Upper lobe of left lung (tissue), 6 donors: Measurements from ENCODE around the gene GEMIN7. TPM values are rescaled to one million over a fixed set of nuclear protein-coding genes. Genes with fewer than 3 reads are reported as not detected.

ENCODE experiments used
- ATAC-seq, 2 donors: fragments of 200-7000 bp; cut with Tn5 transposase; one replicate each; pipeline ENCODE4 v1.9.1; 2022; ENCODE audit warnings: mild to moderate bottlenecking in 2 of 2, moderate library complexity in 2 of 2; ENCODE audit not compliant: low FRiP score in 2 of 2
- DNase-seq, 2 donors: peaks; one replicate each; pipeline ENCODE4 v3.0.0-alpha.2; 2019 to 2020
- H3K27ac ChIP-seq, 4 donors: fragments of 200-600 bp; sonication (generic); one replicate each; pipeline ENCODE4 v1.5.1; 2016 to 2019
- H3K27me3 ChIP-seq, 4 donors: fragments of 200-600 bp; sonication (generic); one replicate each; pipeline ENCODE4 v1.5.1; 2017 to 2019
- H3K36me3 ChIP-seq, 4 donors: fragments of 200-600 bp; sonication (generic); one replicate each; pipeline ENCODE4 v1.5.1; 2016 to 2019
- H3K4me1 ChIP-seq, 4 donors: fragments of 200-600 bp; sonication (generic); one replicate each; pipeline ENCODE4 v1.5.1; 2018 to 2019
- H3K4me3 ChIP-seq, 4 donors: fragments of 200-600 bp; sonication (generic); one replicate each; pipeline ENCODE4 v1.5.1; 2017 to 2019; ENCODE audit warnings: mild to moderate bottlenecking in 2 of 4, moderate library complexity in 1 of 4
- H3K9me3 ChIP-seq, 4 donors: fragments of 200-600 bp; sonication (generic); one replicate each; pipeline ENCODE4 v1.5.1; 2018 to 2019
- EP300 ChIP-seq, 4 donors: sonication (generic); formaldehyde crosslinking; IDR thresholded peaks; one replicate each; pipeline ENCODE4 v1.5.1; 2017; ENCODE audit warnings: antibody characterized with exemption in 4 of 4, control low read depth in 2 of 4
- POLR2A ChIP-seq, 4 donors: fragments of 450-650 bp; IDR thresholded peaks; one replicate each; pipeline ENCODE4 v1.5.1; 2016 to 2017; ENCODE audit warnings: antibody characterized with exemption in 4 of 4, mild to moderate bottlenecking in 2 of 4
- POLR2AphosphoS5 ChIP-seq, 2 donors: sonication (generic); formaldehyde crosslinking; IDR thresholded peaks; one replicate each; pipeline ENCODE4 v1.5.1; 2017; ENCODE audit warnings: antibody characterized with exemption in 2 of 2
- WGBS, 2 donors: methylation state at CpG; one replicate each; pipeline ENCODE4 v1.1.5; 2017 to 2018; 5-methylcytosine and 5-hydroxymethylcytosine counted together
- total RNA-seq, 6 donors: library from RNA; depleted of rRNA in 4 of 6; stranded (reverse); fragments of >200 nt in 4 of 6; gene quantifications; one replicate each; pipeline versions ENCODE4 v1.1.0 to v1.2.1, GENCODE V29; 2016 to 2021
- TF ChIP-seq, protein P1 (sequence below), 6 experiments: fragments of 450-650 bp in 4 of 6; fragments of 200-600 bp in 2 of 6; sonication (generic) in 2 of 6; IDR thresholded peaks; one replicate each; pipeline ENCODE4 v1.5.1; 2016 to 2019; ENCODE audit warnings: antibody characterized with exemption in 6 of 6
- donor health status: DM: no; HTN: no; CAD: no; lungs with moderate emphysema.
- donor health status: DM: no; HTN: yes; CAD: no; lungs with severe emphysema.

The GEMIN7 gene
- total RNA-seq, 6 donors from 2014 or later = 8.1 to 24.2 (median 13.5) TPM

DNA sequence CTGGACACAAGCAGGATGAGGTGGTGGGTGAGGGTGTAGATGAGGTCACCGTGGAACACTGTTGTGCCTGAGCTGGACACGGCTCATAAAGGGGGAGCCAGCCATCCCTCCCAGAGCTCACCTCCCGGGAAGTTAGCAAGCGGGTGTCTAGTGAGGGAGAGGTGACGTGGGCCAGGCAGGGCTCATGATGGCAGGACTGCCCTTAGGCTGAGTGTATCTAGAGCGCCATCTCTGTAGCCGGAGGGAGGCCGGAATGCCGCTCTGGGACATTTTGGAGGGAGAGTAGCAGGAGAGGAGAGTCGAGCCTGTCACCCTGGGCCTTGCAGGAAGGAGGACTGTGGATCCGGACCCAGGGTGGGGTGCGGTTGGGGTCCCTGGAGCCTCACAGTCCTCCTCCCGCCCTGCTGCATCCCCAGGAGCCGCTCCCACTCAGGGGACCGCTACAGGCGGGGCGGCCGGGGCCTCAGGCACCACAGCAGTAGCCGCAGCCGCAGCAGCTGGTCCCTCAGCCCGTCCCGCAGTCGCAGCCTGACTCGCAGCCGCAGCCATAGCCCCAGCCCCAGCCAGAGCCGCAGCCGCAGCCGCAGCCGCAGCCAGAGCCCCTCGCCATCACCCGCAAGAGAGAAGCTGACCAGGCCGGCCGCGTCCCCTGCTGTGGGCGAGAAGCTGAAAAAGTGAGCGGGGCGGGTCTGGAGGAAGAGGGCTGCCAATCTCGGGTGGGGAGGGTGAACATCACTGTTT is 12.0 kb upstream of the GEMIN7 start:
- peaks cover 36 to 100% (median 94%) of the 10 kb centered on the region in 4 donors for H3K36me3 ChIP-seq

DNA sequence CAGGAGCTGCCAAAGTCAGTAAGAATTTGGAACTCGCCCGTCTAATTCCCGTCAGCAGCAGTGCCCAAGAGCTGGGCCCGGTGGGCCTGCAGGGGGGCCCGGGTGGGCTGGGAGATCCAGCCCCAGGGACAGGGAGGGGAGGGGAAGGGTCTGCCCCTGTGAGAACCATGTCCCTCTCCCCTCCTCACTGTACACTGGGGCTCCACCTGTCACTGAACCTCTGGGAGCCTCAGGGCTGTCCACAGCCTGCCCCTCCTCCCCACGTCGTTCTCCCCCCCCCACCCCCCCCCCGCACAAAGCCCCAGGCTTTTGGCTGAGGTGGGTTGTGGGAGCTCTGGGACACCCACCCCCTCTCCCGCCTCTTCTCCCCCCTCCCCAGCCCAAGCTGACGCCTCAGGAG is 11.0 kb upstream of the GEMIN7 start:
- peaks cover 36 to 95% (median 87%) of the 10 kb centered on the region in 4 donors for H3K36me3 ChIP-seq
- H3K27ac ChIP-seq = no peak overlapping the region
- H3K9me3 ChIP-seq = no peaks in the 10 kb centered on the region
- no peak for DNase-seq
- 98% methylated on average over 10 of the region's 10 CpGs; no CpG with 5 or more reads in 1 of the 2 donors for WGBS, 2 donors
- no peak for ATAC-seq
- no peaks in the 10 kb centered on the region for H3K27me3 ChIP-seq
- H3K4me3 ChIP-seq = no peak overlapping the region
- peaks cover 0 to 9% (median 5%) of the 10 kb centered on the region in 4 donors for H3K4me1 ChIP-seq
- no peak for TF ChIP-seq POLR2AphosphoS5 (IDR thresholded peaks at IDR 0.05)

More for the DNA sequence above, 12.0 kb upstream of the GEMIN7 start:
- no peaks in the 10 kb centered on the region for H3K9me3 ChIP-seq
- H3K27ac ChIP-seq = no peak overlapping the region
- WGBS, 2 donors = 95 to 96% methylated on average over 17 to 37 of the region's 38 CpGs
- ATAC-seq (no peak), DNase-seq (peak in 1 of 2 donors; percentile 78)
- TF ChIP-seq POLR2A (IDR thresholded peaks at IDR 0.05) = no peak
- TF ChIP-seq EP300 (IDR thresholded peaks at IDR 0.05) = no peak
- no peaks in the 10 kb centered on the region for H3K27me3 ChIP-seq
- H3K4me1 ChIP-seq = peaks cover 0 to 5% (median 1%) of the 10 kb centered on the region in 4 donors
- no peak overlapping the region for H3K4me3 ChIP-seq

DNA sequence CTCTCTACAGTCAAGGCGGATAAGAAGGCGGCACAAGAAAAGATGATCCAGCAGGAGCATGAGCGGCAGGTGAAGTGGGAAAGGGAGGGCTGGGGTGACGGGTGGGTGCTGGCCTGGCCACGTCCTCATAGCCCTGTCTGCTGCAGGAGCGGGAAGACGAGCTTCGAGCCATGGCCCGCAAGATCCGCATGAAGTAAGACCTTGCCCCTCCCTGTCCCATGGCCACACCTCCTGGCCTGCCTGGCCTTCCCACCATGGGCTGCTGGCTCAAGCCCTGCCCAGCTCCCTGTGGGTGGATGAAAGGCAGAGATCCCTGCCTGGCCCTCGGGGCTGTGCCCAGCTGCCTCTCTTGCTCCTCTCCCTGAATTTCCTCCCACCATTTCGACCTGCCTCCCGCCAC is 10.0 kb upstream of the GEMIN7 start:
- H3K4me1 ChIP-seq = peaks cover 0 to 9% (median 5%) of the 10 kb centered on the region in 4 donors
- WGBS, 2 donors = 77 to 79% methylated on average over 13 of the region's 13 CpGs
- DNase-seq = peak in 1 of 2 donors; percentile 60
- peak in 1 of 2 donors; percentile 44 for ATAC-seq
- peaks cover 30 to 85% (median 78%) of the 10 kb centered on the region in 4 donors for H3K36me3 ChIP-seq
- no peaks in the 10 kb centered on the region for H3K9me3 ChIP-seq
- TF ChIP-seq, protein P1, sequence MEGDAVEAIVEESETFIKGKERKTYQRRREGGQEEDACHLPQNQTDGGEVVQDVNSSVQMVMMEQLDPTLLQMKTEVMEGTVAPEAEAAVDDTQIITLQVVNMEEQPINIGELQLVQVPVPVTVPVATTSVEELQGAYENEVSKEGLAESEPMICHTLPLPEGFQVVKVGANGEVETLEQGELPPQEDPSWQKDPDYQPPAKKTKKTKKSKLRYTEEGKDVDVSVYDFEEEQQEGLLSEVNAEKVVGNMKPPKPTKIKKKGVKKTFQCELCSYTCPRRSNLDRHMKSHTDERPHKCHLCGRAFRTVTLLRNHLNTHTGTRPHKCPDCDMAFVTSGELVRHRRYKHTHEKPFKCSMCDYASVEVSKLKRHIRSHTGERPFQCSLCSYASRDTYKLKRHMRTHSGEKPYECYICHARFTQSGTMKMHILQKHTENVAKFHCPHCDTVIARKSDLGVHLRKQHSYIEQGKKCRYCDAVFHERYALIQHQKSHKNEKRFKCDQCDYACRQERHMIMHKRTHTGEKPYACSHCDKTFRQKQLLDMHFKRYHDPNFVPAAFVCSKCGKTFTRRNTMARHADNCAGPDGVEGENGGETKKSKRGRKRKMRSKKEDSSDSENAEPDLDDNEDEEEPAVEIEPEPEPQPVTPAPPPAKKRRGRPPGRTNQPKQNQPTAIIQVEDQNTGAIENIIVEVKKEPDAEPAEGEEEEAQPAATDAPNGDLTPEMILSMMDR (IDR thresholded peaks at IDR 0.05) = no peak
- TF ChIP-seq POLR2A (IDR thresholded peaks at IDR 0.05) = no peak
- no peak overlapping the region for H3K4me3 ChIP-seq
- no peak overlapping the region for H3K27ac ChIP-seq
- H3K27me3 ChIP-seq = no peaks in the 10 kb centered on the region

DNA sequence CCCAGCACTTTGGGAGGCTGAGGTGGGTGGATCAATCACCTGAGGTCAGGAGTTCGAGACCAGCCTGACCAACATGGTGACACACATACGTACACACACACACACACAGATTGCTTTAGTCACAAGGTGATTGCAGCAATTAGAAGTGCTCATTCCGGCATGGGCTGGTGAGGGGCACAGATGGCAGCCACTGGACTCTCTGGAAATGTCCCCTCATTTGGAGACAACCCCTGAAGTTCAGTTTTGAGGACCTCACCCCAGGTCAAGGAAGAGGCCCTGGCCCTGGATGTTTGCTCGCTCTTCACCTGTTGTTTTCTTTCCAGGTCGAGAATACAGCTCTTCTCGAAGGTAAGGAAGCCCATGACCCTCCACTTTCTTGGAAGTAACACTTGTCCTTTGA is 8.8 kb upstream of the GEMIN7 start:
- Histone ChIP-seq H3K9me3 (no peaks in the 10 kb centered on the region), H3K27ac (no peak overlapping the region), H3K27me3 (no peaks in the 10 kb centered on the region), H3K4me1 (peaks cover 6 to 16% (median 12%) of the 10 kb centered on the region in 4 donors), H3K4me3 (no peak overlapping the region), H3K36me3 (peaks cover 24 to 74% (median 67%) of the 10 kb centered on the region in 4 donors)
- ATAC-seq = no peak
- TF ChIP-seq, protein P1 (IDR thresholded peaks at IDR 0.05) = no peak
- TF ChIP-seq POLR2AphosphoS5 (IDR thresholded peaks at IDR 0.05) = no peak
- TF ChIP-seq POLR2A (IDR thresholded peaks at IDR 0.05) = no peak
- TF ChIP-seq EP300 (IDR thresholded peaks at IDR 0.05) = no peak
- DNase-seq = no peak
- 88 to 92% methylated on average over 5 to 6 of the region's 6 CpGs for WGBS, 2 donors

DNA sequence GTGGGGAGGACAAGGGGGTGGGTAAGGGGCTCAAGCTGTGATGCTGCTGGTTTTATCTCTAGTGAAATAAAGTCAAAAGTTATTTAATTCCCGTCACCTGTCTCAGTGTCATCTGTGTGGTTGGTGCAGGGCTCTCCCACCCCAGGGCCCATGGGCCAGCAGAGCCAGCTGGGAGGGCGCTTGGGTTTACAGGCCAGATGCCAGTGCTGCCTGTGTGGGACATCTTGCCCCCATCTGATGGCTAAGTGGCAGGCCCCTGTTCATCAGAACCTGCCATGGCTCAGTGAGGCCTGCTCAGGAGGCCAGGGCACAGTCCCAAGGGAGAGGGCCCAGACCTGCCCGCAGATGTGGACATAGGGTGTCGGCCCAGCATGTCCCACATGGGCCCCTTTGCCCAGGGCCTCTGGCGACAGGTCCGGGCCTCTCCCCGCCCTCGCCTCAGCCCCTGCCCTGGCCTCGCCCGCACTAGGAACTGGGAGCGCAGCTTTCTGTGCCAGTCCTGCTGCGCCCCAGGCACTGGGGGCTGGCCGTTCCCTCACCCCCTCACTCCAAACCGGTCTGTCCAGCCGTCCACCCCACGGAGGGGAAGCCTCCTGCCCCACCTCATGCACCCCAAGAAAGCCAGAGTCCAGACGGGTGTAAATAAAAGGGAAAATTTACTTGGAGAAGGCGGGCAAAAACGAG is 8.1 kb upstream of the GEMIN7 start:
- 58 to 79% methylated on average over 8 to 18 of the region's 19 CpGs for WGBS, 2 donors
- no peak overlapping the region for H3K4me3 ChIP-seq
- DNase-seq (peak in 1 of 2 donors; percentile 78), ATAC-seq (no peak)
- no peak for TF ChIP-seq POLR2A (IDR thresholded peaks at IDR 0.05)
- TF ChIP-seq, protein P1 (IDR thresholded peaks at IDR 0.05) = no peak
- no peak for TF ChIP-seq EP300 (IDR thresholded peaks at IDR 0.05)
- TF ChIP-seq POLR2AphosphoS5 (IDR thresholded peaks at IDR 0.05) = no peak
- peaks cover 24 to 66% (median 59%) of the 10 kb centered on the region in 4 donors for H3K36me3 ChIP-seq
- no peaks in the 10 kb centered on the region for H3K27me3 ChIP-seq
- H3K4me1 ChIP-seq = peaks cover 7 to 24% (median 16%) of the 10 kb centered on the region in 4 donors
- peak overlapping the region in 1 of 4 donors; percentile 35 for H3K27ac ChIP-seq
- no peaks in the 10 kb centered on the region for H3K9me3 ChIP-seq
